Measurements from ENCODE around the gene GMPR2.

GRCh38 chr14:24273422-24273998 is 40.8 kb downstream of the GMPR2 start:
- TF ChIP-seq POLR2A (IDR thresholded peaks at IDR 0.05) (no peak), CTCF (IDR thresholded peaks at IDR 0.05) (no peak)
